A549 (cell line): ENCODE data around the gene RLBP1.

ENCODE experiments used
- JUN ChIP-seq, 2 experiments: fragments of >200 bp; sonication (Bioruptor Twin); formaldehyde crosslinking; IDR thresholded peaks; 2 replicates in 1 of 2; 3 replicates in 1 of 2; pipeline ENCODE4 v1.6.1; 2016 to 2017
- JUNB ChIP-seq: fragments of >200 bp; sonication (Bioruptor Twin); formaldehyde crosslinking; IDR thresholded peaks from 2 replicates; pipeline ENCODE4 v1.6.1; 2016
- MAFK ChIP-seq: fragments of 450-650 bp; IDR thresholded peaks from 2 replicates; pipeline ENCODE4 v1.6.1; 2014; ENCODE audit not compliant: partially characterized antibody
- POLR2A ChIP-seq: IDR thresholded peaks from 2 replicates; pipeline ENCODE4 v1.6.1; 2012; ENCODE audit warnings: mild to moderate bottlenecking, low read length
- ZFP36 ChIP-seq: fragments of 450-650 bp; IDR thresholded peaks from 2 replicates; pipeline ENCODE4 v1.6.1; 2014; ENCODE audit warnings: borderline replicate concordance; ENCODE audit not compliant: partially characterized antibody
- TF ChIP-seq, protein P1 (sequence below): fragments of >200 bp; sonication (Bioruptor Twin); formaldehyde crosslinking; IDR thresholded peaks from 3 replicates; pipeline ENCODE4 v1.5.1; 2016
- TF ChIP-seq, protein P2 (sequence below): fragments of 150-350 bp; IDR thresholded peaks from 2 replicates; pipeline ENCODE4 v1.6.1; 2014; ENCODE audit warnings: low read depth, mild to moderate bottlenecking, low read length
- TF ChIP-seq, protein P3 (sequence below): fragments of 200-600 bp; sonication (generic); IDR thresholded peaks from 2 replicates; pipeline ENCODE4 v1.6.1; 2016; ENCODE audit warnings: antibody characterized with exemption, mild to moderate bottlenecking, moderate library complexity
- TF ChIP-seq, protein P4 (sequence below): IDR thresholded peaks from 2 replicates; pipeline ENCODE4 v1.6.1; 2012
- TF ChIP-seq, protein P5 (sequence below): fragments of >200 bp; sonication (Bioruptor Twin); formaldehyde crosslinking; IDR thresholded peaks from 3 replicates; pipeline ENCODE4 v1.6.1; 2016

DNA sequence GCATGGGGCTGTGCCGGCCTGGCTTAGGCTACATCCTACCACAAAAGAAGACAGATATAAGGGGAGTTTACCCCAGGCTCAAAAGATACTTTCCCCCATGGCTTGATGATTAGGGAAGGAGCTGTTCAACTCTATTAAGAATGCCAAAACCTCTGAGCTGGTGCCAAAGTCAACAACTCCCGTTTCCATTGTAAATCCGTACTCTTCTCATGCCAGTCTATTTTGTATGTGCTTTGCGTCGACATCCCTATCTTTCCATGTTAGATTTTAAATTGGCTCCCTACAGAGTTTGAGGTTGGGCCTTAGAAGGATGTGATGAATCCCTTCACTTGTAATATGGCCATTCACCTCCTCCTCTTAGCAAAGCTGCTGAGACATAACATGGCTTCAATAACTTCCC lies 46.9 kb downstream of the RLBP1 start:
- TF ChIP-seq, protein P1, sequence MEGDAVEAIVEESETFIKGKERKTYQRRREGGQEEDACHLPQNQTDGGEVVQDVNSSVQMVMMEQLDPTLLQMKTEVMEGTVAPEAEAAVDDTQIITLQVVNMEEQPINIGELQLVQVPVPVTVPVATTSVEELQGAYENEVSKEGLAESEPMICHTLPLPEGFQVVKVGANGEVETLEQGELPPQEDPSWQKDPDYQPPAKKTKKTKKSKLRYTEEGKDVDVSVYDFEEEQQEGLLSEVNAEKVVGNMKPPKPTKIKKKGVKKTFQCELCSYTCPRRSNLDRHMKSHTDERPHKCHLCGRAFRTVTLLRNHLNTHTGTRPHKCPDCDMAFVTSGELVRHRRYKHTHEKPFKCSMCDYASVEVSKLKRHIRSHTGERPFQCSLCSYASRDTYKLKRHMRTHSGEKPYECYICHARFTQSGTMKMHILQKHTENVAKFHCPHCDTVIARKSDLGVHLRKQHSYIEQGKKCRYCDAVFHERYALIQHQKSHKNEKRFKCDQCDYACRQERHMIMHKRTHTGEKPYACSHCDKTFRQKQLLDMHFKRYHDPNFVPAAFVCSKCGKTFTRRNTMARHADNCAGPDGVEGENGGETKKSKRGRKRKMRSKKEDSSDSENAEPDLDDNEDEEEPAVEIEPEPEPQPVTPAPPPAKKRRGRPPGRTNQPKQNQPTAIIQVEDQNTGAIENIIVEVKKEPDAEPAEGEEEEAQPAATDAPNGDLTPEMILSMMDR, result no peak
- TF ChIP-seq, protein P2, sequence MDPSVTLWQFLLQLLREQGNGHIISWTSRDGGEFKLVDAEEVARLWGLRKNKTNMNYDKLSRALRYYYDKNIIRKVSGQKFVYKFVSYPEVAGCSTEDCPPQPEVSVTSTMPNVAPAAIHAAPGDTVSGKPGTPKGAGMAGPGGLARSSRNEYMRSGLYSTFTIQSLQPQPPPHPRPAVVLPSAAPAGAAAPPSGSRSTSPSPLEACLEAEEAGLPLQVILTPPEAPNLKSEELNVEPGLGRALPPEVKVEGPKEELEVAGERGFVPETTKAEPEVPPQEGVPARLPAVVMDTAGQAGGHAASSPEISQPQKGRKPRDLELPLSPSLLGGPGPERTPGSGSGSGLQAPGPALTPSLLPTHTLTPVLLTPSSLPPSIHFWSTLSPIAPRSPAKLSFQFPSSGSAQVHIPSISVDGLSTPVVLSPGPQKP, result no peak
- TF ChIP-seq JUNB (no peak), MAFK (no peak), JUN (IDR thresholded peaks at IDR 0.05) (no peak), ZFP36 (no peak), POLR2A (no peak)
- TF ChIP-seq, protein P3, sequence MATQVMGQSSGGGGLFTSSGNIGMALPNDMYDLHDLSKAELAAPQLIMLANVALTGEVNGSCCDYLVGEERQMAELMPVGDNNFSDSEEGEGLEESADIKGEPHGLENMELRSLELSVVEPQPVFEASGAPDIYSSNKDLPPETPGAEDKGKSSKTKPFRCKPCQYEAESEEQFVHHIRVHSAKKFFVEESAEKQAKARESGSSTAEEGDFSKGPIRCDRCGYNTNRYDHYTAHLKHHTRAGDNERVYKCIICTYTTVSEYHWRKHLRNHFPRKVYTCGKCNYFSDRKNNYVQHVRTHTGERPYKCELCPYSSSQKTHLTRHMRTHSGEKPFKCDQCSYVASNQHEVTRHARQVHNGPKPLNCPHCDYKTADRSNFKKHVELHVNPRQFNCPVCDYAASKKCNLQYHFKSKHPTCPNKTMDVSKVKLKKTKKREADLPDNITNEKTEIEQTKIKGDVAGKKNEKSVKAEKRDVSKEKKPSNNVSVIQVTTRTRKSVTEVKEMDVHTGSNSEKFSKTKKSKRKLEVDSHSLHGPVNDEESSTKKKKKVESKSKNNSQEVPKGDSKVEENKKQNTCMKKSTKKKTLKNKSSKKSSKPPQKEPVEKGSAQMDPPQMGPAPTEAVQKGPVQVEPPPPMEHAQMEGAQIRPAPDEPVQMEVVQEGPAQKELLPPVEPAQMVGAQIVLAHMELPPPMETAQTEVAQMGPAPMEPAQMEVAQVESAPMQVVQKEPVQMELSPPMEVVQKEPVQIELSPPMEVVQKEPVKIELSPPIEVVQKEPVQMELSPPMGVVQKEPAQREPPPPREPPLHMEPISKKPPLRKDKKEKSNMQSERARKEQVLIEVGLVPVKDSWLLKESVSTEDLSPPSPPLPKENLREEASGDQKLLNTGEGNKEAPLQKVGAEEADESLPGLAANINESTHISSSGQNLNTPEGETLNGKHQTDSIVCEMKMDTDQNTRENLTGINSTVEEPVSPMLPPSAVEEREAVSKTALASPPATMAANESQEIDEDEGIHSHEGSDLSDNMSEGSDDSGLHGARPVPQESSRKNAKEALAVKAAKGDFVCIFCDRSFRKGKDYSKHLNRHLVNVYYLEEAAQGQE, result no peak
- TF ChIP-seq, protein P4, sequence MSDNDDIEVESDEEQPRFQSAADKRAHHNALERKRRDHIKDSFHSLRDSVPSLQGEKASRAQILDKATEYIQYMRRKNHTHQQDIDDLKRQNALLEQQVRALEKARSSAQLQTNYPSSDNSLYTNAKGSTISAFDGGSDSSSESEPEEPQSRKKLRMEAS, result no peak
- TF ChIP-seq, protein P5, sequence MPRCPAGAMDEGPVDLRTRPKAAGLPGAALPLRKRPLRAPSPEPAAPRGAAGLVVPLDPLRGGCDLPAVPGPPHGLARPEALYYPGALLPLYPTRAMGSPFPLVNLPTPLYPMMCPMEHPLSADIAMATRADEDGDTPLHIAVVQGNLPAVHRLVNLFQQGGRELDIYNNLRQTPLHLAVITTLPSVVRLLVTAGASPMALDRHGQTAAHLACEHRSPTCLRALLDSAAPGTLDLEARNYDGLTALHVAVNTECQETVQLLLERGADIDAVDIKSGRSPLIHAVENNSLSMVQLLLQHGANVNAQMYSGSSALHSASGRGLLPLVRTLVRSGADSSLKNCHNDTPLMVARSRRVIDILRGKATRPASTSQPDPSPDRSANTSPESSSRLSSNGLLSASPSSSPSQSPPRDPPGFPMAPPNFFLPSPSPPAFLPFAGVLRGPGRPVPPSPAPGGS, result no peak
